ENCODE results near the gene GSTK1.

GSTK1 gene

DNA sequence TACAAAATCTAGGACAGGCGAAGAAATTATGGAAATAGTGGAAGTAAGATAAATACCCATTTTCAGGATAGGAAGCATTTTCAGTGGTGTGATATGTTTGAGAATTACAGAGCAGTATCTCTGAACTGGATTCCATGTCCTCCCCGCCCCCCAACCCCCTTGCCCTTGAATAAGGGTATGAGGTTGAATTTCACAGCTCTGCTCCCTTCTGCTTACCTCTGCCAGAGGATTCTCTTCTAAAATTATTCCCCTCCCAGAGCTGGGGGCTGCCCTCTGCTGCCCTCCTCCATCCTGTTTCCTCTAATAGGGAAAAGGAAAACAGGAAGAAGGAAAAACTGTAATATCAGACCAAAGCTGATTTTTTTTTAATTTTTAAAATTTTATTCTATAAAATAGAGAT lies 45.4 kb downstream of the GSTK1 start:
- TF ChIP-seq, protein P1, sequence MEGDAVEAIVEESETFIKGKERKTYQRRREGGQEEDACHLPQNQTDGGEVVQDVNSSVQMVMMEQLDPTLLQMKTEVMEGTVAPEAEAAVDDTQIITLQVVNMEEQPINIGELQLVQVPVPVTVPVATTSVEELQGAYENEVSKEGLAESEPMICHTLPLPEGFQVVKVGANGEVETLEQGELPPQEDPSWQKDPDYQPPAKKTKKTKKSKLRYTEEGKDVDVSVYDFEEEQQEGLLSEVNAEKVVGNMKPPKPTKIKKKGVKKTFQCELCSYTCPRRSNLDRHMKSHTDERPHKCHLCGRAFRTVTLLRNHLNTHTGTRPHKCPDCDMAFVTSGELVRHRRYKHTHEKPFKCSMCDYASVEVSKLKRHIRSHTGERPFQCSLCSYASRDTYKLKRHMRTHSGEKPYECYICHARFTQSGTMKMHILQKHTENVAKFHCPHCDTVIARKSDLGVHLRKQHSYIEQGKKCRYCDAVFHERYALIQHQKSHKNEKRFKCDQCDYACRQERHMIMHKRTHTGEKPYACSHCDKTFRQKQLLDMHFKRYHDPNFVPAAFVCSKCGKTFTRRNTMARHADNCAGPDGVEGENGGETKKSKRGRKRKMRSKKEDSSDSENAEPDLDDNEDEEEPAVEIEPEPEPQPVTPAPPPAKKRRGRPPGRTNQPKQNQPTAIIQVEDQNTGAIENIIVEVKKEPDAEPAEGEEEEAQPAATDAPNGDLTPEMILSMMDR (IDR thresholded peaks at IDR 0.05; ENCODE audit: insufficient read depth, low read length, poor library complexity, severe bottlenecking) = no peak
- no peak overlapping the region for H3K4me2 ChIP-seq (ENCODE audit: low read depth, low read length, poor library complexity, severe bottlenecking)
- no peak overlapping the region for H3K27ac ChIP-seq (ENCODE audit: low read depth, low read length)
- H4K20me1 ChIP-seq (ENCODE audit: low read depth, low read length) = no peaks in the 10 kb centered on the region
- no peak overlapping the region for H2AFZ ChIP-seq (ENCODE audit: low read depth, low read length, severe bottlenecking)
- H3K9me3 ChIP-seq (ENCODE audit: insufficient read depth, low read length) = no peaks in the 10 kb centered on the region
- no peak overlapping the region for H3K4me3 ChIP-seq (ENCODE audit: insufficient read depth, low read length, poor library complexity, severe bottlenecking)
- no peaks in the 10 kb centered on the region for H3K9me2 ChIP-seq (replicated peaks; ENCODE audit: insufficient read depth, low read length)
- H3K9ac ChIP-seq (ENCODE audit: low read length) = no peak overlapping the region
- H3K27me3 ChIP-seq (ENCODE audit: low read length) = no peaks in the 10 kb centered on the region
- H3K36me3 ChIP-seq (ENCODE audit: low read length) = peaks cover 11% of the 10 kb centered on the region; the same call in 1 of the 2 replicates
- H3F3A ChIP-seq (ENCODE audit: insufficient read depth) = 0 out of 2 replicates have a peak, but pooled peaks cover 3% of the 10 kb centered on the region
- H3K79me2 ChIP-seq (ENCODE audit: insufficient read depth, low read length) = no peaks in the 10 kb centered on the region

GRCh38 chr7:143314127-143314526 lies 50.9 kb downstream of the GSTK1 start:
- H3F3A ChIP-seq (ENCODE audit: insufficient read depth) = 0 out of 2 replicates have a peak, but pooled peaks cover 3% of the 10 kb centered on the region

DNA sequence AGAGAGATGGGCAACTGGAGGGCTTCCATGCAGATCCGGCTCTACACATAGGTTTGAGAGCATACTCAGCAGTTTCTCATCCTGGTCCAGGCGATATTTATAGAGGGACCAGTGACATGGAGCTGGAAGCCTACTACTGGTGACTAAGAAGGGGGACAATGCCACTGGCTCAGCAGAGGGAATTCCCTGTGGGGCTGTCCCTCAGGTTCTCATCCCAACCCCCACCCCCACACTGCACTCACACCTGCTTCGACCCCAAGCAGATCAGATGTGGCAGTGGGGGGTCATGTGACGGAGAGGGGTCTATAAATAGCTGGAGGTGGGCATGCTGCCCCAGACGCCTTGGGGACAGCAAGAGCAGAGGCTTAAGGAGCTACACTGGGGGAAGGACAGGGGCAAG lies 52.5 kb downstream of the GSTK1 start, which contains the start of gene CLCN1:
Gene CLCN1, plus strand, starts transcription at position 336 of the 400 bp plus-strand sequence. CDS start 102 bp downstream, outside the sequence.
- no peak within 1 kb of the TSS for H3K27ac ChIP-seq (ENCODE audit: low read depth, low read length)
- H3K9me3 ChIP-seq (ENCODE audit: insufficient read depth, low read length) = no peaks in the 10 kb centered on the region
- no peaks in the 10 kb centered on the region for H3K9me2 ChIP-seq (replicated peaks; ENCODE audit: insufficient read depth, low read length)
- H4K20me1 ChIP-seq (ENCODE audit: low read depth, low read length) = no peaks in the 10 kb centered on the region
- TF ChIP-seq, protein P1 (IDR thresholded peaks at IDR 0.05; ENCODE audit: insufficient read depth, low read length, poor library complexity, severe bottlenecking) = no peak
- TF ChIP-seq EZH2phosphoT487 (conservative IDR thresholded peaks at IDR 0.05; ENCODE audit: low read length) = no peak
- H3K9ac ChIP-seq (ENCODE audit: low read length) = no peak within 1 kb of the TSS
- no peak within 1 kb of the TSS for H3K4me2 ChIP-seq (ENCODE audit: low read depth, low read length, poor library complexity, severe bottlenecking)
- no peaks in the 10 kb centered on the region for H3K36me3 ChIP-seq (ENCODE audit: low read length)
- no peak within 1 kb of the TSS for H3K4me3 ChIP-seq (ENCODE audit: insufficient read depth, low read length, poor library complexity, severe bottlenecking)
- H3K27me3 ChIP-seq (ENCODE audit: low read length) = no peaks in the 10 kb centered on the region
- H3K79me2 ChIP-seq (ENCODE audit: insufficient read depth, low read length) = no peaks in the 10 kb centered on the region
- H2AFZ ChIP-seq (ENCODE audit: low read depth, low read length, severe bottlenecking) = no peak within 1 kb of the TSS
- H3F3A ChIP-seq (ENCODE audit: insufficient read depth) = 0 out of 2 replicates have a peak, but pooled peaks cover 3% of the 10 kb centered on the region

More at GRCh38 chr7:143314127-143314526, 50.9 kb downstream of the GSTK1 start:
- Histone ChIP-seq H3K9me2 (replicated peaks; ENCODE audit: insufficient read depth, low read length) (no peaks in the 10 kb centered on the region), H3K4me2 (ENCODE audit: low read depth, low read length, poor library complexity, severe bottlenecking) (no peak overlapping the region), H3K4me3 (ENCODE audit: insufficient read depth, low read length, poor library complexity, severe bottlenecking) (no peak overlapping the region), H3K27me3 (ENCODE audit: low read length) (no peaks in the 10 kb centered on the region), H3K27ac (ENCODE audit: low read depth, low read length) (no peak overlapping the region), H3K79me2 (ENCODE audit: insufficient read depth, low read length) (no peaks in the 10 kb centered on the region), H3K9ac (ENCODE audit: low read length) (no peak overlapping the region), H3K9me3 (ENCODE audit: insufficient read depth, low read length) (no peaks in the 10 kb centered on the region), H3K36me3 (ENCODE audit: low read length) (no peaks in the 10 kb centered on the region), H2AFZ (ENCODE audit: low read depth, low read length, severe bottlenecking) (no peak overlapping the region), H4K20me1 (ENCODE audit: low read depth, low read length) (no peaks in the 10 kb centered on the region)
- TF ChIP-seq EZH2phosphoT487 (conservative IDR thresholded peaks at IDR 0.05; ENCODE audit: low read length) = no peak
- TF ChIP-seq, protein P1 (IDR thresholded peaks at IDR 0.05; ENCODE audit: insufficient read depth, low read length, poor library complexity, severe bottlenecking) = no peak
